ENCODE measurements around the gene UGT1A7.
"Not testable (repeated sequence)": the region's sequence is repeated elsewhere in the genome, so short reads cannot be mapped to it uniquely, and the experiment has no call there.

The UGT1A7 gene

GRCh38 chr2:233714121-233714520, 32.4 kb downstream of the UGT1A7 start:
- no peak for DNase-seq

- DNase-seq, result no peak
Observed at GRCh38 chr2:233718552-233718951, 36.9 kb downstream of the UGT1A7 start, which contains the start of gene UGT1A4. TSS of gene UGT1A4 (plus strand) at chr2:233718736. CDS start at chr2:233718821, 85 bp downstream.

- no peak for DNase-seq
Observed at GRCh38 chr2:233728723-233729301, 47.1 kb downstream of the UGT1A7 start, which contains the start of gene UGT1A3. TSS of gene UGT1A3 (plus strand) at chr2:233729042. CDS start at chr2:233729127, 85 bp downstream.

- not testable (repeated sequence) for DNase-seq
Observed at GRCh38 chr2:233736868-233737653, 55.4 kb downstream of the UGT1A7 start.

- no peak for DNase-seq
Observed at GRCh38 chr2:233740870-233741269, 59.2 kb downstream of the UGT1A7 start.

GRCh38 chr2:233743464-233744259, 62.0 kb downstream of the UGT1A7 start:
- DNase-seq, result no peak

- no peak for DNase-seq
Observed at GRCh38 chr2:233745073-233745755, 63.5 kb downstream of the UGT1A7 start.

- DNase-seq, result not testable (repeated sequence)
Observed at GRCh38 chr2:233745838-233746237, 64.1 kb downstream of the UGT1A7 start.

GRCh38 chr2:233746475-233747282, 65.0 kb downstream of the UGT1A7 start:
- no peak for DNase-seq

- no peak for DNase-seq
Observed at GRCh38 chr2:233747283-233747544, 65.5 kb downstream of the UGT1A7 start.

GRCh38 chr2:233750689-233751088, 69.0 kb downstream of the UGT1A7 start:
- DNase-seq, result not testable (repeated sequence)

GRCh38 chr2:233751212-233752009, 69.7 kb downstream of the UGT1A7 start:
- DNase-seq, result not testable (repeated sequence)

GRCh38 chr2:233754872-233755611, 73.3 kb downstream of the UGT1A7 start:
- DNase-seq, result no peak

GRCh38 chr2:233756429-233757081, 74.9 kb downstream of the UGT1A7 start:
- no peak for DNase-seq

- DNase-seq, result no peak
Observed at GRCh38 chr2:233758141-233758540, 76.4 kb downstream of the UGT1A7 start.

- no peak for DNase-seq
Observed at GRCh38 chr2:233758849-233759248, 77.1 kb downstream of the UGT1A7 start.

GRCh38 chr2:233760043-233760442, 78.3 kb downstream of the UGT1A7 start, which contains the start of gene UGT1A1:
TSS of gene UGT1A1 (plus strand) at chr2:233760270. CDS start at chr2:233760288, 18 bp downstream.
- no peak for DNase-seq

GRCh38 chr2:233761040-233761769, 79.5 kb downstream of the UGT1A7 start:
- no peak for DNase-seq

GRCh38 chr2:233764264-233764663, 82.6 kb downstream of the UGT1A7 start:
- no peak for DNase-seq
